Uterus (tissue), 2 donors: ENCODE results near the gene SHC4.

Source experiments
- CTCF ChIP-seq, 4 experiments: fragments of 200-600 bp in 2 of 4; fragments of 450-650 bp in 2 of 4; sonication (generic) in 2 of 4; IDR thresholded peaks; one replicate each; pipeline ENCODE4 v1.5.1; 2016 to 2019; ENCODE audit warnings: antibody characterized with exemption in 4 of 4, mild to moderate bottlenecking in 2 of 4, moderate library complexity in 1 of 4
- POLR2A ChIP-seq, 2 donors: fragments of 450-650 bp; IDR thresholded peaks; one replicate each; pipeline ENCODE4 v1.6.1; 2016; ENCODE audit warnings: antibody characterized with exemption in 2 of 2, mild to moderate bottlenecking in 1 of 2, moderate library complexity in 1 of 2

- TF ChIP-seq POLR2A (IDR thresholded peaks at IDR 0.05), result no peak
- TF ChIP-seq CTCF (IDR thresholded peaks at IDR 0.05), result no peak
Measured at GRCh38 chr15:48976444-48977088, 12.8 kb upstream of the SHC4 start.
